Gastrocnemius medialis (tissue), 4 donors: Measurements from ENCODE around the gene SPR.

Experiments
- POLR2A ChIP-seq, 2 donors: fragments of 450-650 bp; IDR thresholded peaks; one replicate each; pipeline ENCODE4 v1.6.1; 2017; ENCODE audit warnings: antibody characterized with exemption in 2 of 2, mild to moderate bottlenecking in 2 of 2, moderate library complexity in 2 of 2
- TF ChIP-seq, protein P1 (sequence below), 5 experiments: fragments of 450-650 bp in 3 of 5; fragments of 200-600 bp in 2 of 5; sonication (generic) in 2 of 5; IDR thresholded peaks in 4 of 5; conservative IDR thresholded peaks in 1 of 5; 1 replicate in 4 of 5; 2 replicates in 1 of 5; pipeline ENCODE4 v1.5.1; 2016 to 2019; ENCODE audit warnings: antibody characterized with exemption in 5 of 5, mild to moderate bottlenecking in 3 of 5, moderate library complexity in 3 of 5

DNA sequence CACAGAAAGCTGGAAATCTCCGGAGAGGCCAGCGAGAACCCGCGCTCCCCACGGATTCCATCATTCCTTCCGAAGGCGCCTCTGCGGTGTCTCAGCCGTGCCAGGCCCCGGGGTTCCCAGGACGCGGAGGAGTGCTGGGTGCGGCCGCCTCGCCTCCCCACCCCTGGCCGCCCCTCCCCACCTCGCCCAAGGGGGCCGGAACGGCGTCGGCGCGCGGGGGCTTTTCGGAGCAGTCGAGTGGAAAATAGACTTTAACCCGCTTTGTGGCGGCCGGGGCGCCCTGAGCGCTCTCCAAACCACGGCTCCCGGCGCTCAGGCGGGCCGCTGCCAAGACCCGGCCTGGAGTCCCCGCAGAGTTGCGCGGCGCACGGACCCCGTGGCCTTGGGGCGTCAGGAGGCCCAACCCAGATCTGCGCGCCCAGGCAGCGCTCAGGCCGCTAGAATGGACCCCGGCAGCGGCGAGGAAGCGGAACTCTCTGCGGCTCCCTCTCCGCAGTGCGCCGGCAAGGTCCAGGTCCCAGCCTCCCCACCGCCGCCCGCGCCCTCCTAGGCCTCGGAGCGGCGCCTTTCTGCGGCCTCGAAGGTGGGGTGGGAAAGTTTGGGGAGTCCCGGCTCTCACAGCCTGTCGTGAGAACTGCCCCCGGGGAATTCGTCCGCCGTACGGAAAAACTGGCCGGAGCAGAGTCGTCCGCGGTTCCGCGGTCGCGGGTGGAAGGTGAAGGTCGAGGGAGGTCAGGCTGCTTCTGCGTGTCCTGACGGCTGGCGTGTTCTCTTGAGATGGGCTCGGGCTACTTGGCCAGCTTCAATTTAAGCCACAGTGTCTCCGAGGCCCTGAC, 28.9 kb downstream of the SPR start:
- TF ChIP-seq, protein P1, sequence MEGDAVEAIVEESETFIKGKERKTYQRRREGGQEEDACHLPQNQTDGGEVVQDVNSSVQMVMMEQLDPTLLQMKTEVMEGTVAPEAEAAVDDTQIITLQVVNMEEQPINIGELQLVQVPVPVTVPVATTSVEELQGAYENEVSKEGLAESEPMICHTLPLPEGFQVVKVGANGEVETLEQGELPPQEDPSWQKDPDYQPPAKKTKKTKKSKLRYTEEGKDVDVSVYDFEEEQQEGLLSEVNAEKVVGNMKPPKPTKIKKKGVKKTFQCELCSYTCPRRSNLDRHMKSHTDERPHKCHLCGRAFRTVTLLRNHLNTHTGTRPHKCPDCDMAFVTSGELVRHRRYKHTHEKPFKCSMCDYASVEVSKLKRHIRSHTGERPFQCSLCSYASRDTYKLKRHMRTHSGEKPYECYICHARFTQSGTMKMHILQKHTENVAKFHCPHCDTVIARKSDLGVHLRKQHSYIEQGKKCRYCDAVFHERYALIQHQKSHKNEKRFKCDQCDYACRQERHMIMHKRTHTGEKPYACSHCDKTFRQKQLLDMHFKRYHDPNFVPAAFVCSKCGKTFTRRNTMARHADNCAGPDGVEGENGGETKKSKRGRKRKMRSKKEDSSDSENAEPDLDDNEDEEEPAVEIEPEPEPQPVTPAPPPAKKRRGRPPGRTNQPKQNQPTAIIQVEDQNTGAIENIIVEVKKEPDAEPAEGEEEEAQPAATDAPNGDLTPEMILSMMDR (IDR thresholded peaks at IDR 0.05 in 4 of 5, conservative IDR thresholded peaks at IDR 0.05 in 1 of 5): no peak
- no peak for TF ChIP-seq POLR2A (IDR thresholded peaks at IDR 0.05)
